Stimulated activated CD8-positive, alpha-beta memory T cell treated with anti-CD3 and anti-CD28 coated beads, Interleukin-7, amount 100 ng/mL, for 4 hours (primary cell): ENCODE results near the gene GRM8.

ENCODE experiments used
- DNase-seq, 2 donors: peaks; one replicate each; pipeline ENCODE4 v3.0.0-alpha.2; 2020; ENCODE audit warnings: low read depth in 2 of 2

Gene GRM8

GRCh38 chr7:126818393-126819196, 434.1 kb downstream of the GRM8 start:
- DNase-seq, result no peak

DNA sequence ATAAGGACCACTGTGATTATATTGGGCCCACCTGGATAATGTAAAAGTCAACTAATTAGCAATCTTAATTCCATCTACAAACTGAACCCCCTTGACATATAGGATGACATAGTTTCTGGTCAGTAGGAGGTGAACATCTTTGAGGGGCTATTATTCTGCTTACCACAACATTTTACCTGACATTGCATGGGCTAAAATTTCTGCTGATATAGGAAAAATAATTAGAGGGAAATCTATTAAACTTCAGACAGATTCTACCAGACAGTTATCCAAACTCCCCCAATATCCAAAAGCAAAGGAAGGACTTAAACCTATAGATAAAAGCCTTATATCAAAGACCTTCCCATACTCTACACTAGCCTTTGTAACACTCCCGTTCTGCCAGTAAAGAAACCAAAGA, 443.6 kb downstream of the GRM8 start:
- no peak for DNase-seq

- DNase-seq, result no peak
Measured at GRCh38 chr7:126806614-126807013, 446.1 kb downstream of the GRM8 start.

- no peak for DNase-seq
Measured at GRCh38 chr7:126805351-126805750, 447.4 kb downstream of the GRM8 start.

DNA sequence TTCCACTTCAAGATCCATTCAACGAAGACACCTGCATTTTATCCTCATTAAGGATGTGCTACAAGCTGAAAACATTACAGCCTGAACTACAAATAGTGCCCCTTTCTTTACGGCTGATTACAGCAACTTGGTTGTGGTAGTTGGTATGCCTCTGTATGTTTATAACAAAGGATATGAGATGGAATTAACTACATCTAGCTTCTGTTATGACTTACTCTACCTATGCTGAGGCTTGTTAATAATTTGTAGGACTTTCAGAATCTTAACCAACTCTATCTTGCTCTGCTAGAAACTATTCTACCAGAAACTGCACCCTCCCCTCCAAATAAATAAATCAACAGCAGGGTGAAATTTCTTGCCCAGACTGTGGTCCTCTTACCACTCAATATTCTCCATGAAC, 448.1 kb downstream of the GRM8 start:
- no peak for DNase-seq

DNA sequence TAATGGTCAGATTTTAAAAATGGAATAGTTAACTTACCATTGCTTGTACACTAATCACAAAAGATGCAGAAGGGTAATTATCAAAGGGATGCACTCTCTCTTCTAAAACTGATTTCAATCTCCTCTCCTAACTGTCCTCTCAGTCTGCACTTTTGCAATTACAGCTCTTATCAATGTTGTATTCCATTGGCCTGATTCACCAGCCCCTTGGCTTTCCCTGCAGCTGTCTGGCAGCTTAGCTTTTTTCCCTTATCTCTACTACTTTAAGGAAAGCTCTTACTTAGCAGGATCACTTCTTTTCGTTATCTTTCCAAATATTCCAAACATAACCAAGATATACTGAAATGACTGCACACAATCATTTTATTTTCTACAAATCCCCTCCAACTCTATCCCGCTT, 448.8 kb downstream of the GRM8 start:
- DNase-seq, result no peak

DNA sequence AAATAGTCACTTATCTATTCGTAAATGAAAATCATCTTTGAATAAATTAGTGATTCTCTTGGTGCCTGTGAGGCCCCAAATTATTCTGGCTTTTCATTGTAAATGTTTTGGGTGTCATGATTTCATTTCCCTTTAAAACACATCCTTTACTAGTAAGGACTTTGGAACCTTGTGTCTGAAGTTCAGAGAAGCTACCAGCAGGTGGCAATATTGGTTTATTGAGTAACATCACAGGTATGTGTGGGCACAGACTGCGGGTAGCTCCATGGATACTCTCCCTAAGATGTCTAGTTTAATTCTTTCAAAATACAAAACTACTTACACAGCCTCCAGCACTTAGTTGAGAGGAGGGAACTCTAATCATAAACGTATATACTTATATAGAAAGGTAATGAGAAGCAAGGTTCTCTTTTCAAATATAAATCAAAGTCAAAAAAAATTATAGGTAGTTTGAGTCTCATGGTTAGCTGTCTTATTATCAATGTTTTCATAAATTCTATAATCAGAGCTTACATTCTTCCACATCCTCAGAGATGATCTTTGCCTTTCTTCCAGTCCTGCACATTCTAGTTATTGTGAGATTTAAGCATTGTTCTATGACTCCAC, 449.6 kb downstream of the GRM8 start:
- no peak for DNase-seq

DNA sequence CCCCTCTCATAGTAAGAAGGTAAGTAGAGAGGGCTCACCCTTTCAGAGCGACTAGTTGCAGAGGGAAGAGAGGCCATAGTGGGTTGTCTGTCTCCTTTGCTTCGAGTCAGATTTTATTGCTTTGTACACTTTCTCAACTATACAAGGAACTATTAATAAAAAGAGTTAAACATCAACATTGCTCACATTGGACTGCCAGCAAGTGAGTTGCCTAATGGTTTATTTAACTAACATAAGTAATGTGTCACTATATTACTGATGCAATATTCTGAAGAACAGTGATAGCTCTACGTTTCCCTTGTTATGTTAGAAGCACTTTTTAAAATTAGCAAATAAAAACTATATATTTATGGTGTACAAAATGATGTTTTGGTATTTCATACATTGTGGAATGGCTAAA, 451.0 kb downstream of the GRM8 start:
- no peak for DNase-seq

- DNase-seq, result no peak
Measured at GRCh38 chr7:126799541-126799940, 453.2 kb downstream of the GRM8 start.

DNA sequence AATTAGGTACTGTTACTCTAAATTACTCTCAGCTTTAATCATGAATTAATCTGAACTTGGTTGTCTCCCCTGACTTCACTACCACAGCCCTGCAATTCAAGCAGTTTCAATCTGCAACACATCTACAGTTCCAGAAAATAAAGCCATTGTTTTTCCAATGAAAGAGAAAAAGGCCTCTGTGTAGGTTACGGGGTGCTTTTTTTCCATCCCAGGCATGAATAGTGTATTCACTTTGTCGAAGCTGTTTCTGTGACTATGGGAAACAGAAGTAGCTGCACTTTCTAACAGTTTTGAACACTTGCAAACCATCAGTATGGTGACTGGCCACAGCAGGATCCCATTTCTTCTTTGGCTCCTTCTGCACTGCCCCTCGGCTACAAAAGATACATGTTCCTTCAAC, 460.2 kb downstream of the GRM8 start:
- no peak for DNase-seq

DNA sequence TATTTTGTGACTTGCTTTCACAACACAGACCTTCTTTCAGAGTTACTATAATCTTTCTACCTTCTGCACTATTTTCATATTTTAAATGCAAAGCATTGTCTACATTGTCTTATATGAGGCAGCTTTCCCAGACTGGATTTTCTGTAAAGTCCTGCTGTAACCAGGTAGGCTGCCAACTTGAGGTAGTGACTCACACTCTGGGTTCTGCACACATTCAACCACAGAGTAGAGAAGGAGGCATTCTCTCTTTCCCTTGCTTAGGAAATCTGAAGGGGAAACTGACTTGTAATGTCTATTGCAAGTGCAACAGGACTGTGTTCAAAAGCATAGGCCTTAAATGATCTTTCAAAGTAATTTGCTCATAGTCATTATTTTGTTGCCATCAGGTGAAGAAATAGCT, 461.4 kb downstream of the GRM8 start:
- no peak for DNase-seq

DNA sequence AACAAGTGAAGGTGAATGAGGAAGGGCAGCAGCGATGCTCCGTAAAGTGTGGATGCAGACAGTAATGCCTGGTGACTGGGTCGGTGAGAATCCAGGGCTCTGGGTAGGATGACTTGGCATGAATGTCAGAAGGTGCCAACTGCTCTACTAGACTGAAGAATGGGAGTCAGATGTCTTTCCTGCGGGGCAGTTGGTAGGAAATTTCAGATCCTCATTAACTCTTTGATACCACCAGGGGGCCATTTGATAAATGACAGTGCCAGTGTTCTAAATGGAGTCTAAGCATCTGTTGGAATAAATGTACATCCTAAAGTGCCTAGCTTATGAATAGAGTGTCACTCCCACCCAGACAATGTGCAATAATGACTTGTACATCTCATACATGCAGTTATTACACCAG, 462.0 kb downstream of the GRM8 start:
- no peak for DNase-seq

DNA sequence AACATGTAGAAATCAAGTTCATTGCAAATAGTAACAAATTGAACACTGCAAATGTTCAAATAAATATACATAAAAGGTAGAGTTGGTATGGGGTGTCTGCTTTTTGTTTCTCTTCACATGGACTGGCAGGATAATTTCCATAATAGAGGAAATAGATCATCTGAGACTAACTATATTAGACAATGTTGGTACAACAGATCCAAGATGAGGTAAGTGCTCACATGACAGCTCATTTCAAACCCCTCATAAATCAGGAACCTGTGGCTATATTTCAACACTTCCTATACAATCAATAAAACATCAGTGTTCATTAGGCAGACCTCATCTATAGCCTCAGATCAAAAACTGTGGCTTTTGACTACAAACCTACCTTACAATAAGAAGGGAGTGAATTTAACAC, 469.1 kb downstream of the GRM8 start:
- no peak for DNase-seq

DNA sequence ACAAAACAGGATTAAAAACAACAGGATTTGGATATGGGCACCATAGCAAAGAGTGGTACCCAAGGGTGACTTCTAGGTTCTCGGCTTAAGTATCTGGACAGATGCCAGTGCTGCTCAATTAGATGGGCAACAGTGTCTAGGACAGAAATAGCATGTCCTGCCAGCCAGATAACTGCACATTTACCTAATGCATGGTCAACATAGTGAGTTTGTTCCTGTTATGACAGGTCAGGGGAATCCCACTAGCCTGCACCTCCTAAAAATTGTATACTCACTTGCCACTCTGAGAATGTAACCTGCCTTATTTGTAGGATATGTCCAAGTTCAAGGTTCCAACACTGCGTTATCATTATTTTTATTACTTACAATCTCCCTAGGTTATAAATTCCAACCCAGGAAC, 471.7 kb downstream of the GRM8 start:
- no peak for DNase-seq

DNA sequence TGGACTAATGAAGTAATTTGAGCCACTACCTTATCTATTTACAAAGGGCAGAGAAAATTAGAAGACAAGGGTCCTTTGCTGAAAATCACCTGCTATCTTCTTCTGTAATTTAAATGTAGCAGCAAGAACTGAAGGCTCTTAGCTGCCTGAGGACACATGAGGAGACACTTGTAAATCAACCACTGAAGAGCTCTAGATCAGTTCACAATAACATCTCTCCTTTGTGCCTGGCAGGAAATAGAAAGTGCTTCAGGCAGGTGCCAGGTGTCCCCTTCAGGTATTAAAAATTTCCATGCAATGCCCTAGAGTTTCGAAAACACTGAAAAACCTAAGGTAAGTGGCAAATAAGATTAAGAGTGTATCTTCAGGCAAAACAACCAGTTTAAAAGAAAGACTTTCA, 474.6 kb downstream of the GRM8 start:
- no peak for DNase-seq

DNA sequence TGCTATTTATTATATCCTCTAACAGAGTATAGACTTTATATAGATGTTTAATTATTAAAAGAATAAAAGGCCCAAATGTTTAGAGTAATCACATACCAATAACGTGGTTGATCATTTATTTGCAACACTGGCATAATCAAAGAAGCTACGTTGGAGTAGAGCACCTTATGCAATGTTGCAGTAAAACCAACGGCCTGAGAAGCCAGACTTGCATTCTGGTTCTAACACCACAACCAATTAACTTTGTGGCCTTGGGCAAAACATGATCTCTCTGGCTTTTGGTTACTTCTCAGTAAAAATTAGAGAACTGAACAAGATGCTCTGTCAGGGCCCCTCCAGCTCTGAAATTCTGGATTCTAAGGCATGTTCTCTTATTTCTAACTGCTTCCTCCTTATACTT, 476.2 kb downstream of the GRM8 start:
- DNase-seq, result no peak

DNA sequence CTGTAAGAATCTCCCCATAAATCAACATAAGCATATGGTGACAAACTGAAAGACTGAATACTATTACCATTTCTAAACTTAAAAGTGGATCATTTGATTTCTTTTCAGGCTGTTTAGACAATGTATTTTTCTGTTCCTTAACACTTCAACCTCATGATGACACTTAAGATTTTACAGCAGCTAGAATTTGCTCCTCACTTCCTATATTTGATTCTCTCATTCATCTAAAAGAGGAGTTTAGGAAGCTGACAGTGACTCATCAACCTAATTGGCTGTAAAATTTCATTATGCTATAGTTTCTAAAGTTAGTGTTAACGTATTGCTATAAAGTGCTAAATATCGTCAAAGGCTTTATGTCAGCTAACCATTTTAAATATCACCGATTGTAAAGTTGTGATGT, 478.7 kb downstream of the GRM8 start:
- DNase-seq, result no peak

- no peak for DNase-seq
Measured at GRCh38 chr7:126768836-126769235, 483.9 kb downstream of the GRM8 start.

DNA sequence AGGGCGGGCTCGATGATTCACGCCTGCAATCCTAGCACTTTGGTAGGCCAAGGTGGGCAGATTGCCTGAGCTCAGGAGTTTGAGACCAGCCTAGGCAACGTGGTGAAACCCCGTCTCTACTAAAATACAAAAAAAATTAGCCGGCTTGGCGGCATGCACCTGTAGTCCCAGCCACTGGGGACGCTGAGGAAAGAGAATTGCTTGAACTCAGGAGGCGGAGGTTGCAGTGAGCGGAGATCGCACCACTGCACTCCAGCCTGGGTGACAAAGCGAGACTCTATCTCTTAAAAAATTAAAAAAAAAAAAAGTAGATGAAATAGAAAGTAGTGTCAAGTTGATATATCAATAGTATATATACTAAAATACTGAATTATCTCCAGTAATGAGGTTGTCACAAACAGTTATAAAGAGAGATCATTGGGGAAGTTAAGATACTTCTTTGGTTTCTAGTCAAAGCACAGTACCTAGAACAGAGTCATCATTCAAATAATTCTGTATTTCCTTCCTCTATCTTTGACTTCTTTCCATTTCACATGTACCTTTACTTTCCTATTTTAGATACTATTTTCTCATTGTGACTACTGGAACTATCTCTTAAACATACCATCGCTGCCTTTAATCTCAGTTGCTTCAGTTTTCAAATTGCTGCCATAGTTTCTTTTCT, 491.7 kb downstream of the GRM8 start:
- no peak for DNase-seq

- DNase-seq, result no peak
Measured at GRCh38 chr7:126755381-126755780, 497.4 kb downstream of the GRM8 start.

DNA sequence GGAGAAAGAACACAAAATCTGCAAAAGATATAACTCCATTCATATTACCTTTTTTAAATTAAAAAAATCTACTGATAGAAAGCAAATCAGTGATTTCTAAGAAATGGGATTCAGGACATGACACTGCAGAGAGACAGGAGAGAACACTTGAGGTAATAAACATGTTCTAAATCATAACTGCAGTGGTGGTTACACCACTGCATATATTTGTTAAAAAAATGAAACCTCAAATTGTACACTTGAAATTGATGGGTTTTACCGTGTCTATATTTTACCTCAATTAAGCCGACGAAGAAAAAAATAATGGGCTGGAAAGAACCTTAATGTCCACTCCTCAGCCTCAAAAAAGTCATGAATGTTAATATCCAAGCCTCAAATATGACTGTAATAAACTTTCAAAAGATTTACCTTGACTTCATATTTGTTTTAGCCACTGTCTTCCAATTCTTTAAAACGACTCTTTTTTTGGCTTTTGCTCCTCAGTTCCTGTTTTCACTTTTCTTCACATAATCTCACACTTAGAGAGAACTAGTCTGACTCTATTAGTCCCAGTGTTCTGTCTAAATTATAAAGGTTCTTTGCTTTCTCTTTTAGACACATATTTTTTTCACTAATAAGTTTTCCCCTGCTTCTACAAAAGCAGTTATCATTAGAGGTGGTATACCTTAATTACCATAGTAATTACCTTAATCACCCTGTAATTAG, 502.4 kb downstream of the GRM8 start:
- DNase-seq, result no peak

- DNase-seq, result no peak
Measured at GRCh38 chr7:126728967-126729366, 523.8 kb downstream of the GRM8 start.
